Testis (tissue), 2 donors: ENCODE results near the gene CFAP299.

ENCODE experiments used
- CTCF ChIP-seq, 3 experiments: fragments of 450-650 bp in 2 of 3; fragments of 200-600 bp in 1 of 3; sonication (generic) in 1 of 3; IDR thresholded peaks; one replicate each; pipeline ENCODE4 v1.5.1; 2016 to 2019; ENCODE audit warnings: antibody characterized with exemption in 3 of 3, mild to moderate bottlenecking in 2 of 3, moderate library complexity in 1 of 3
- POLR2A ChIP-seq: fragments of 450-650 bp; IDR thresholded peaks from one replicate; pipeline ENCODE4 v1.6.1; 2017; ENCODE audit warnings: antibody characterized with exemption, mild to moderate bottlenecking, moderate library complexity

GRCh38 chr4:80948995-80949394, 613.5 kb downstream of the CFAP299 start:
- TF ChIP-seq CTCF (IDR thresholded peaks at IDR 0.05) (no peak), POLR2A (no peak)
